H1 (cell line): ENCODE data around the gene PRR19. TPM values are rescaled to one million over a fixed set of nuclear protein-coding genes. Genes with fewer than 3 reads are reported as not detected.

Experiments used
- CTCF ChIA-PET: fragments of 300-600 bp; sonication (Branson Sonifier 250); formaldehyde crosslinking; loops from one replicate; lab custom pipeline; 2021; ENCODE audit not compliant: partially characterized antibody; lab: Charles Lee
- POLR2A ChIA-PET: fragments of 300-600 bp; sonication (Branson Sonifier 250); formaldehyde crosslinking; loops from one replicate; lab custom pipeline; 2021; ENCODE audit warnings: inconsistent platforms; ENCODE audit not compliant: partially characterized antibody; lab: Charles Lee
- DNase-seq, 2 experiments: peaks; one replicate each; pipeline versions ENCODE4 v3.0.0 to v3.0.0-alpha.2; 2010 to 2022; ENCODE audit warnings: low spot score in 2 of 2, low read depth in 1 of 2, mixed read lengths in 1 of 2
- FAIRE-seq: peaks from 2 replicates; lab custom pipeline; 2011; peaks lifted over from hg19 to GRCh38; lab: Jason Lieb, UNC
- H2AFZ ChIP-seq: 2 replicates; pipeline ENCODE4 v1.8.1; 2012; ENCODE audit warnings: low read length, inconsistent platforms
- H2AK5ac ChIP-seq: 2 replicates; pipeline ENCODE4 v1.6.1; 2013; ENCODE audit warnings: low read depth, low read length
- H2BK120ac ChIP-seq: replicated peaks from 2 replicates; pipeline ENCODE3; 2013; ENCODE audit warnings: low read depth, low read length, inconsistent platforms
- H2BK12ac ChIP-seq: 2 replicates; pipeline ENCODE4 v1.6.1; 2013; ENCODE audit warnings: low read depth, low read length
- H2BK15ac ChIP-seq: 2 replicates; pipeline ENCODE4 v1.6.1; 2013; ENCODE audit warnings: low read length
- H2BK20ac ChIP-seq: 2 replicates; pipeline ENCODE4 v1.6.1; 2013; ENCODE audit warnings: low read length
- H2BK5ac ChIP-seq: 2 replicates; pipeline ENCODE4 v1.6.1; 2013; ENCODE audit warnings: low read depth, low read length
- H3K14ac ChIP-seq: 2 replicates; pipeline ENCODE4 v1.6.1; 2013; ENCODE audit warnings: inconsistent platforms; ENCODE audit not compliant: insufficient read length
- H3K18ac ChIP-seq: 2 replicates; pipeline ENCODE4 v1.6.1; 2013; ENCODE audit warnings: low read length; ENCODE audit errors: extremely low read depth
- H3K23ac ChIP-seq: 2 replicates; pipeline ENCODE4 v1.6.1; 2013; ENCODE audit warnings: inconsistent platforms; ENCODE audit not compliant: insufficient read length
- H3K23me2 ChIP-seq: 2 replicates; pipeline ENCODE4 v1.6.1; 2013; ENCODE audit warnings: low read depth, low read length
- H3K27ac ChIP-seq: 2 replicates; pipeline ENCODE4 v1.6.1; 2011; ENCODE audit warnings: low read depth, low read length, inconsistent platforms
- H3K27me3 ChIP-seq, 4 experiments: replicated peaks in 1 of 4; 1 replicate in 1 of 4; 2 replicates in 3 of 4; pipeline versions ENCODE4 v1.6.1 to v1.8.1; 2011 to 2013; ENCODE audit warnings: low read length in 3 of 4, mild to moderate bottlenecking in 3 of 4, inconsistent platforms in 2 of 4, mixed read lengths in 2 of 4, moderate library complexity in 1 of 4; ENCODE audit not compliant: control insufficient read depth in 3 of 4, insufficient read depth in 3 of 4; ENCODE audit errors: extremely low read depth in 1 of 4
- H3K36me3 ChIP-seq, 4 experiments: 2 replicates each; pipeline versions ENCODE4 v1.6.1 to v1.8.1; 2011 to 2013; ENCODE audit warnings: mild to moderate bottlenecking in 4 of 4, low read length in 3 of 4, moderate library complexity in 2 of 4, control low read depth in 1 of 4, inconsistent platforms in 1 of 4; ENCODE audit not compliant: insufficient read depth in 4 of 4, control insufficient read depth in 2 of 4
- H3K4ac ChIP-seq: replicated peaks from 2 replicates; pipeline ENCODE3; 2013; ENCODE audit warnings: low read length, low read depth, mixed read lengths, inconsistent platforms; ENCODE audit not compliant: insufficient read length
- H3K4me1 ChIP-seq, 4 experiments: replicated peaks in 1 of 4; 1 replicate in 1 of 4; 2 replicates in 3 of 4; pipeline versions ENCODE4 v1.6.1 to v1.8.1; 2011 to 2013; ENCODE audit warnings: low read length in 3 of 4, inconsistent platforms in 2 of 4, mixed read lengths in 1 of 4; ENCODE audit not compliant: insufficient read depth in 4 of 4, control insufficient read depth in 3 of 4
- H3K4me2 ChIP-seq, 2 experiments: 2 replicates each; pipeline versions ENCODE4 v1.6.1 to v1.8.1; 2011 to 2013; ENCODE audit warnings: low read depth in 2 of 2, low read length in 2 of 2, control low read depth in 1 of 2, inconsistent platforms in 1 of 2, mild to moderate bottlenecking in 1 of 2; ENCODE audit not compliant: insufficient read depth in 1 of 2
- H3K4me3 ChIP-seq, 4 experiments: fragments of 200-600, 300-600 bp in 1 of 4; sonication (generic), shearing (Covaris generic), sonication (Bioruptor Twin) in 1 of 4; 2 replicates each; pipeline versions ENCODE4 v1.5.1 to v1.8.1; 2011 to 2016; ENCODE audit warnings: low read length in 4 of 4, low read depth in 3 of 4, control low read depth in 2 of 4, inconsistent platforms in 2 of 4, mild to moderate bottlenecking in 2 of 4, mixed read lengths in 1 of 4, moderate library complexity in 1 of 4; ENCODE audit not compliant: insufficient read depth in 2 of 4; ENCODE audit errors: extremely low read depth in 1 of 4
- H3K56ac ChIP-seq: replicated peaks from 2 replicates; pipeline ENCODE3; 2013; ENCODE audit warnings: low read depth, mild to moderate bottlenecking, mixed read lengths, low read length, inconsistent platforms; ENCODE audit not compliant: insufficient read length
- H3K79me1 ChIP-seq: 2 replicates; pipeline ENCODE4 v1.6.1; 2013; ENCODE audit warnings: low read depth, low read length, control low read depth
- H3K79me2 ChIP-seq, 2 experiments: 2 replicates each; pipeline versions ENCODE4 v1.6.1 to v1.8.1; 2012 to 2013; ENCODE audit warnings: low read length in 2 of 2, mild to moderate bottlenecking in 2 of 2, inconsistent platforms in 1 of 2; ENCODE audit not compliant: insufficient read depth in 2 of 2, control insufficient read depth in 1 of 2
- H3K9ac ChIP-seq, 4 experiments: replicated peaks in 1 of 4; 1 replicate in 1 of 4; 2 replicates in 3 of 4; pipeline versions ENCODE4 v1.6.1 to v1.8.1; 2011 to 2013; ENCODE audit warnings: low read depth in 3 of 4, low read length in 3 of 4, control low read depth in 2 of 4, mild to moderate bottlenecking in 2 of 4, moderate library complexity in 2 of 4, inconsistent platforms in 1 of 4; ENCODE audit errors: extremely low read depth in 1 of 4
- H3K9me3 ChIP-seq, 2 experiments: 2 replicates each; pipeline versions ENCODE4 v1.6.1 to v1.8.1; 2012 to 2013; ENCODE audit warnings: mild to moderate bottlenecking in 2 of 2, moderate library complexity in 2 of 2, control low read depth in 1 of 2, inconsistent platforms in 1 of 2, low read depth in 1 of 2, low read length in 1 of 2, mixed read lengths in 1 of 2; ENCODE audit not compliant: insufficient read depth in 2 of 2
- H4K20me1 ChIP-seq, 2 experiments: replicated peaks in 1 of 2; 2 replicates each; pipeline versions ENCODE3 to v1.8.1; 2011 to 2013; ENCODE audit warnings: inconsistent platforms in 2 of 2, low read length in 2 of 2, mild to moderate bottlenecking in 1 of 2; ENCODE audit not compliant: insufficient read depth in 2 of 2, control insufficient read depth in 1 of 2
- H4K5ac ChIP-seq: 2 replicates; pipeline ENCODE4 v1.6.1; 2013; ENCODE audit warnings: low read length, low read depth, mixed read lengths, inconsistent platforms; ENCODE audit not compliant: insufficient read length
- H4K8ac ChIP-seq: 2 replicates; pipeline ENCODE4 v1.8.0; 2013; ENCODE audit warnings: mild to moderate bottlenecking, moderate library complexity, low read length, inconsistent platforms; ENCODE audit not compliant: insufficient read depth; ENCODE audit errors: extremely low read depth
- H4K91ac ChIP-seq: replicated peaks from 2 replicates; pipeline ENCODE3; 2013; ENCODE audit warnings: low read length, mixed read lengths, inconsistent platforms; ENCODE audit not compliant: insufficient read length
- CREB1 ChIP-seq: IDR thresholded peaks from 2 replicates; pipeline ENCODE4 v1.6.1; 2012; ENCODE audit warnings: inconsistent platforms
- CTBP2 ChIP-seq: IDR thresholded peaks from 2 replicates; pipeline ENCODE4 v1.7.0; 2011; ENCODE audit warnings: borderline replicate concordance, mild to moderate bottlenecking, moderate library complexity, mixed read lengths, low read length; ENCODE audit not compliant: insufficient read depth, insufficient read length
- EGR1 ChIP-seq: IDR thresholded peaks from 2 replicates; pipeline ENCODE4 v1.6.1; 2011; ENCODE audit warnings: low read depth, low read length, borderline replicate concordance
- EP300 ChIP-seq, 2 experiments: IDR thresholded peaks; 1 replicate in 1 of 2; 2 replicates in 1 of 2; pipeline ENCODE4 v1.6.1; 2011 to 2012; ENCODE audit warnings: low read depth in 2 of 2, low read length in 2 of 2, mild to moderate bottlenecking in 2 of 2, borderline replicate concordance in 1 of 2, inconsistent platforms in 1 of 2, moderate library complexity in 1 of 2
- FOSL1 ChIP-seq: IDR thresholded peaks from 2 replicates; pipeline ENCODE4 v1.6.1; 2011; ENCODE audit warnings: mild to moderate bottlenecking, low read depth, low read length, moderate library complexity; ENCODE audit not compliant: insufficient read depth
- HDAC2 ChIP-seq, 2 experiments: fragments of 300-600 bp in 1 of 2; sonication (generic) in 1 of 2; IDR thresholded peaks; 2 replicates each; pipeline ENCODE4 v1.6.1; 2011 to 2012; ENCODE audit warnings: low read depth in 2 of 2, low read length in 2 of 2, mild to moderate bottlenecking in 2 of 2, moderate library complexity in 2 of 2, borderline replicate concordance in 1 of 2, inconsistent platforms in 1 of 2
- KDM5A ChIP-seq: fragments of 200-600 bp; IDR thresholded peaks from 2 replicates; pipeline ENCODE4 v1.7.1; 2012; ENCODE audit warnings: mild to moderate bottlenecking, low read length, inconsistent platforms, mixed read lengths
- RNF2 ChIP-seq: fragments of 200-900, 300-1000 bp; sonication (generic); IDR thresholded peaks from 2 replicates; pipeline ENCODE4 v1.7.1; 2016; ENCODE audit warnings: borderline replicate concordance, low read depth, mild to moderate bottlenecking, antibody characterized with exemption, low read length; ENCODE audit not compliant: poor library complexity, severe bottlenecking; ENCODE audit errors: missing control alignments
- ZNF274 ChIP-seq: IDR thresholded peaks from 2 replicates; pipeline ENCODE4 v1.7.0; 2012; ENCODE audit warnings: low read length, borderline replicate concordance; ENCODE audit errors: extremely low read depth
- WGBS, 2 experiments: shearing (Covaris generic) in 1 of 2; methylation state at CpG; one replicate each; pipeline versions ENCODE4 v1.1.6 to v1.1.7; 2013 to 2015; ENCODE audit warnings: low lambda C conversion rate in 2 of 2, mixed read lengths in 2 of 2, inconsistent platforms in 1 of 2, low coverage in 1 of 2, missing lambda C conversion rate in 1 of 2; ENCODE audit not compliant: insufficient replicate concordance in 2 of 2, insufficient coverage in 1 of 2, insufficient read length in 1 of 2; ENCODE audit errors: extremely low coverage in 1 of 2, missing lambda C conversion rate in 1 of 2; 5-methylcytosine and 5-hydroxymethylcytosine counted together
- polyA plus RNA-seq, 7 experiments: library from polyadenylated mRNA; depleted of rRNA in 3 of 7; stranded (reverse) in 5 of 7; unstranded in 2 of 7; fragments of >200 nt in 5 of 7; fragments of 200-250 nt in 2 of 7; gene quantifications; 1 replicate in 5 of 7; 2 replicates in 1 of 7; 4 replicates in 1 of 7; pipeline versions ENCODE4 v1.2.1 to v1.2.3, GENCODE V29; 2011 to 2013; ENCODE audit warnings: missing spikeins in 2 of 7, mixed read lengths in 2 of 7
- total RNA-seq: library from RNA; stranded (reverse); fragmentation: NEBNext Ultra II Directional; extraction: Animal tissue kit (Norgen Biotek cat#: 25700); gene quantifications from 2 replicates; pipeline ENCODE4 v1.2.1, GENCODE V29; 2021

Gene PRR19
- total and polyA plus RNA-seq, 2 of the 8 experiments (the other 6 are each of a cell fraction or from before 2014, with no cell fraction given), result 7.2 to 7.5 TPM

GRCh38 chr19:42313840-42314755 lies 12.2 kb downstream of the PRR19 start:
- Histone ChIP-seq H2BK15ac (no peak overlapping the region), H3K14ac (no peak overlapping the region), H4K91ac (no peak overlapping the region), H3K56ac (no peak overlapping the region), H3K23me2 (peaks cover 6% of the 10 kb centered on the region; the same call in 1 of the 2 replicates), H3K4me2 (peak overlapping the region; percentile 76 to 83), H3K4ac (no peak overlapping the region), H2BK5ac (0 out of 2 replicates have a peak overlapping the region, but pooled peaks have one; percentile 16), H4K20me1 (no peaks in the 10 kb centered on the region), H2AK5ac (0 out of 2 replicates have a peak overlapping the region, but pooled peaks have one; percentile 39), H3K18ac (no peak overlapping the region), H3K9me3 (no peaks in the 10 kb centered on the region), H3K4me1 (peaks cover 0 to 6% (median 2%) of the 10 kb centered on the region in 4 experiments; a peak in 2 of 7 replicates), H3K27ac (no peak overlapping the region), H3K79me2 (no peaks in the 10 kb centered on the region), H3K79me1 (no peaks in the 10 kb centered on the region), H3K23ac (no peak overlapping the region), H4K8ac (no peak overlapping the region), H2AFZ (no peak overlapping the region), H2BK120ac (no peak overlapping the region), H2BK20ac (peak overlapping the region; percentile 72; the same call in 1 of the 2 replicates), H2BK12ac (peak overlapping the region; percentile 87; the same call in 1 of the 2 replicates), H3K27me3 (peaks cover 0 to 20% (median 11%) of the 10 kb centered on the region in 4 experiments; a peak in 5 of 7 replicates), H3K36me3 (no peaks in the 10 kb centered on the region), H3K9ac (no peak overlapping the region), H3K4me3 (peak overlapping the region; percentile 44 to 99 (median 60)), H4K5ac (no peak overlapping the region)
- POLR2A ChIA-PET, result interaction anchor here (0.9 to 1.1 kb wide), 4 partner anchors 9 to 71 kb away, joined by 3 to 5 read pairs (median 4); no protein-coding TSS in a partner anchor
- TF ChIP-seq CTBP2 (no peak), FOSL1 (no peak), EGR1 (no peak), CREB1 (no peak), ZNF274 (no peak), EP300 (IDR thresholded peaks at IDR 0.05; ENCODE audit: borderline replicate concordance in 1 of 2, low read depth in 2 of 2, low read length in 2 of 2) (no peak), HDAC2 (IDR thresholded peaks at IDR 0.05; ENCODE audit: borderline replicate concordance in 1 of 2, low read depth in 2 of 2, low read length in 2 of 2) (no peak), KDM5A (no peak), RNF2 (no peak)
- 52% methylated on average over 20 of the region's 26 CpGs; no CpG with 5 or more reads in 1 of the 2 experiments for WGBS, 2 experiments
- DNase-seq (no peak), FAIRE-seq (no peak)
- CTCF ChIA-PET, result interaction anchor here (0.6 to 1.2 kb wide), 4 partner anchors 23 to 173 kb away, joined by 3 to 4 read pairs (median 3); no protein-coding TSS in a partner anchor
